Measurements from ENCODE around the gene APLP2. TPM values are rescaled to one million over a fixed set of nuclear protein-coding genes. Genes with fewer than 3 reads are reported as not detected.

APLP2 gene
- total RNA-seq, 2 donors from 2014 or later: 493 to 557 TPM

DNA sequence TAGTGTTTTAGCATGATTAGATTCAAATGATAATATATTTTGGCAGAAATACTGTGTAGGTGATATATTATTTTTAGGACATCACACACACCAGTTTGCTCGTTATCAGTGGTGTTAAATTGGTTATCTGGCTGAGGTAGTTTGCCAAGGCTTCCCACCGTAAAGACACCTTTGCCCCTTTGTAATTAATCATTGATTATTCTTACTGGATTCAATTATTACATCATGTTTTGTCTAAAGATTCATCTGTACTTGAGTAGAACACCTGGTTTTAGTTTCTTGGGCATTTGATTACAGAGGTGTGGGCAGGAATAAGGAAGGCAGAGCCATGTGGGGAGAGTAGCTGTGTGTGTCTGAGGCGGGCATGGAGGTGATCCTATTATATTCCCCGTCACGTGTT is 50.4 kb downstream of the APLP2 start:
- H3K27ac ChIP-seq: no peak overlapping the region
- no peaks in the 10 kb centered on the region for H3K27me3 ChIP-seq (replicated peaks; ENCODE audit: insufficient read depth)
- DNase-seq (ENCODE audit: low spot score) (no peak), ATAC-seq (ENCODE audit: insufficient number of reproducible peaks, low FRiP score, low read depth) (no peak)
- H3K36me3 ChIP-seq: peaks cover 10% of the 10 kb centered on the region
- H3K4me1 ChIP-seq (ENCODE audit: control insufficient read depth in 1 of 2, low read depth in 2 of 2): peaks cover 26 to 46% of the 10 kb centered on the region in 2 donors
- no peak overlapping the region for H3K4me3 ChIP-seq
- TF ChIP-seq, protein P1, sequence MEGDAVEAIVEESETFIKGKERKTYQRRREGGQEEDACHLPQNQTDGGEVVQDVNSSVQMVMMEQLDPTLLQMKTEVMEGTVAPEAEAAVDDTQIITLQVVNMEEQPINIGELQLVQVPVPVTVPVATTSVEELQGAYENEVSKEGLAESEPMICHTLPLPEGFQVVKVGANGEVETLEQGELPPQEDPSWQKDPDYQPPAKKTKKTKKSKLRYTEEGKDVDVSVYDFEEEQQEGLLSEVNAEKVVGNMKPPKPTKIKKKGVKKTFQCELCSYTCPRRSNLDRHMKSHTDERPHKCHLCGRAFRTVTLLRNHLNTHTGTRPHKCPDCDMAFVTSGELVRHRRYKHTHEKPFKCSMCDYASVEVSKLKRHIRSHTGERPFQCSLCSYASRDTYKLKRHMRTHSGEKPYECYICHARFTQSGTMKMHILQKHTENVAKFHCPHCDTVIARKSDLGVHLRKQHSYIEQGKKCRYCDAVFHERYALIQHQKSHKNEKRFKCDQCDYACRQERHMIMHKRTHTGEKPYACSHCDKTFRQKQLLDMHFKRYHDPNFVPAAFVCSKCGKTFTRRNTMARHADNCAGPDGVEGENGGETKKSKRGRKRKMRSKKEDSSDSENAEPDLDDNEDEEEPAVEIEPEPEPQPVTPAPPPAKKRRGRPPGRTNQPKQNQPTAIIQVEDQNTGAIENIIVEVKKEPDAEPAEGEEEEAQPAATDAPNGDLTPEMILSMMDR (IDR thresholded peaks at IDR 0.05): no peak
- no peaks in the 10 kb centered on the region for H3K9me3 ChIP-seq

- no peak for ATAC-seq (ENCODE audit: insufficient number of reproducible peaks, low FRiP score, low read depth)
- DNase-seq (ENCODE audit: low spot score): no peak
- Histone ChIP-seq H3K4me1 (ENCODE audit: control insufficient read depth in 1 of 2, low read depth in 2 of 2) (peaks cover 21 to 40% of the 10 kb centered on the region in 2 donors), H3K27ac (peak overlapping the region; percentile 48 to 51), H3K27me3 (replicated peaks; ENCODE audit: insufficient read depth) (no peaks in the 10 kb centered on the region), H3K4me3 (no peak overlapping the region), H3K36me3 (peaks cover 10% of the 10 kb centered on the region), H3K9me3 (no peaks in the 10 kb centered on the region)
- TF ChIP-seq, protein P1 (IDR thresholded peaks at IDR 0.05): no peak
Observed at GRCh38 chr11:130121445-130121978, 51.8 kb downstream of the APLP2 start.

DNA sequence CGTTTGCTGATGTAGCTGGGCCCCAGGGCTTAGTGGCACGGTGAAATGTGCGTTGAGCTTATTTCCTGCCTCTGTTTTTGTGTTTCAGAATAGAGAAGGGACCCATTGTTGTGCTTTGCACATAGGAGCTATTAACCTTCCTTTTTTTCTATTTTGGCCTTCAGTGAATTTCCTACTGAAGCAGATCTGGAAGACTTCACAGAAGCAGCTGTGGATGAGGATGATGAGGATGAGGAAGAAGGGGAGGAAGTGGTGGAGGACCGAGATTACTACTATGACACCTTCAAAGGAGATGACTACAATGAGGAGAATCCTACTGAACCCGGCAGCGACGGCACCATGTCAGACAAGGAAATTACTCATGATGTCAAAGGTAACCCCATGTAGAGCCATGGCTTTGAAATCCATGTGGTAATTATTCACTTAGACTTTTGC is 52.5 kb downstream of the APLP2 start:
- H3K4me3 ChIP-seq: no peak overlapping the region
- H3K4me1 ChIP-seq (ENCODE audit: control insufficient read depth in 1 of 2, low read depth in 2 of 2): peaks cover 21 to 40% of the 10 kb centered on the region in 2 donors
- TF ChIP-seq, protein P1 (IDR thresholded peaks at IDR 0.05): no peak
- no peaks in the 10 kb centered on the region for H3K27me3 ChIP-seq (replicated peaks; ENCODE audit: insufficient read depth)
- ATAC-seq (ENCODE audit: insufficient number of reproducible peaks, low FRiP score, low read depth): no peak
- H3K36me3 ChIP-seq: peaks cover 10% of the 10 kb centered on the region
- H3K9me3 ChIP-seq: no peaks in the 10 kb centered on the region
- H3K27ac ChIP-seq: peak overlapping the region; percentile 48 to 51
- DNase-seq (ENCODE audit: low spot score): no peak

GRCh38 chr11:130123414-130124040 is 53.8 kb downstream of the APLP2 start:
- peak overlapping the region; percentile 70 to 75 for H3K27ac ChIP-seq
- H3K9me3 ChIP-seq: no peaks in the 10 kb centered on the region
- H3K4me3 ChIP-seq: no peak overlapping the region
- ATAC-seq (ENCODE audit: insufficient number of reproducible peaks, low FRiP score, low read depth) (no peak), DNase-seq (ENCODE audit: low spot score) (no peak)
- H3K27me3 ChIP-seq (replicated peaks; ENCODE audit: insufficient read depth): no peaks in the 10 kb centered on the region
- TF ChIP-seq, protein P1 (IDR thresholded peaks at IDR 0.05): no peak
- H3K36me3 ChIP-seq: peaks cover 19% of the 10 kb centered on the region
- peaks cover 21 to 40% of the 10 kb centered on the region in 2 donors for H3K4me1 ChIP-seq (ENCODE audit: control insufficient read depth in 1 of 2, low read depth in 2 of 2)

DNA sequence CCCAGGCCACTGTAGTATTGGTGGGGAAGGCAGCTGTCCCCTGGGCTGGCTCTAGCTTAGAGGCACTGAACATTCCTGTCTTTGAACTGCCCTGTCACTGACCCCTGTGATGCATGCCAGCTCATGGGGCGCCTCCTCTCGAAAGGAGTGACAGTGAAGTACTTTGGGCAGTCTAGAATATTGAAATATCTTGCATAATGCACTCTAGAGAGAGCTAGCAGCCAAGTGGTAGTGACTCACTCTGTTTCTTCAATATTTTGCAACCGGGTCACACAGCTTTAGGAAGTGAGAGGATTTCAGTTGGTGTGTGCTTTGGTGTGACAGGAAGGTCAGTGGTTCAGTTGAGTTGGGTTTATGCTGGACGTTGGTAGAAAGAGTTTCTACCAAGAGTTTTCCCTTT is 54.4 kb downstream of the APLP2 start:
- no peaks in the 10 kb centered on the region for H3K9me3 ChIP-seq
- H3K4me1 ChIP-seq (ENCODE audit: control insufficient read depth in 1 of 2, low read depth in 2 of 2): peaks cover 21 to 40% of the 10 kb centered on the region in 2 donors
- H3K27ac ChIP-seq: peak overlapping the region; percentile 70 to 75
- ATAC-seq (ENCODE audit: insufficient number of reproducible peaks, low FRiP score, low read depth): peak; percentile 98
- H3K4me3 ChIP-seq: peak overlapping the region; percentile 18
- H3K36me3 ChIP-seq: peaks cover 25% of the 10 kb centered on the region
- DNase-seq (ENCODE audit: low spot score): peak; percentile 51
- no peaks in the 10 kb centered on the region for H3K27me3 ChIP-seq (replicated peaks; ENCODE audit: insufficient read depth)
- TF ChIP-seq, protein P1 (IDR thresholded peaks at IDR 0.05): no peak

Measured in thoracic aorta (tissue), 2 donors.